K562 (cell line): ENCODE measurements around the gene NIPBL. TPM values are rescaled to one million over a fixed set of nuclear protein-coding genes. Genes with fewer than 3 reads are reported as not detected.

Experiments used
- ATAC-seq: fragments of 200-7000 bp; cut with Tn5 transposase; 3 replicates; pipeline ENCODE4 v1.9.1; 2020; ENCODE audit warnings: moderate library complexity
- BruUV-seq: library from RNA; stranded (reverse); fragments of 400-500 nt; replicated peaks from 2 replicates; lab custom pipeline; 2021; lab: Mats Ljungman, UMichigan
- CTCF ChIA-PET: fragments of 300-600 bp; formaldehyde crosslinking; extraction: SDS; loops from one replicate; lab custom pipeline; 2021; ENCODE audit warnings: low intra/inter-chr PET ratio; lab: Yijun Ruan, JAX
- POLR2A ChIA-PET: fragments of 300-600, 350-650 bp; sonication (Branson Sonifier 250); formaldehyde crosslinking; extraction: SDS; loops from one replicate; lab custom pipeline; 2021; ENCODE audit warnings: antibody characterized with exemption, inconsistent platforms; lab: Yijun Ruan, JAX
- DNase-seq, 4 experiments: peaks; one replicate each; pipeline versions ENCODE4 v3.0.0 to v3.0.0-alpha.2; 2011 to 2018; ENCODE audit warnings: low spot score in 3 of 4, mixed read lengths in 3 of 4; ENCODE audit errors: extremely low read depth in 1 of 4
- FAIRE-seq: peaks from 2 replicates; lab custom pipeline; 2011; peaks lifted over from hg19 to GRCh38; lab: Jason Lieb, UNC
- H2AFZ ChIP-seq: 2 replicates; pipeline ENCODE4 v1.6.0; 2011; ENCODE audit warnings: low read depth, low read length, control low read depth, inconsistent platforms
- H3K27ac ChIP-seq: fragments of 200-600 bp; 3 replicates; pipeline ENCODE4 v1.8.0; 2011; ENCODE audit warnings: low read depth, mild to moderate bottlenecking, control low read depth, inconsistent platforms, low read length, moderate library complexity, mixed read lengths; ENCODE audit errors: extremely low read depth
- H3K27me3 ChIP-seq, 2 experiments: fragments of 300-600 bp in 1 of 2; 2 replicates in 1 of 2; 3 replicates in 1 of 2; pipeline versions ENCODE4 v1.6.0 to v1.8.0; 2011; ENCODE audit warnings: inconsistent platforms in 2 of 2, low read length in 2 of 2, mild to moderate bottlenecking in 1 of 2, mixed read lengths in 1 of 2, moderate library complexity in 1 of 2; ENCODE audit not compliant: control insufficient read depth in 2 of 2, insufficient read depth in 2 of 2
- H3K36me3 ChIP-seq: fragments of 300-600 bp; 3 replicates; pipeline ENCODE4 v1.8.0; 2011; ENCODE audit warnings: mild to moderate bottlenecking, low read length, inconsistent platforms; ENCODE audit not compliant: control insufficient read depth, insufficient read depth
- H3K4me1 ChIP-seq, 2 experiments: fragments of 200-600 bp in 1 of 2; replicated peaks in 1 of 2; 2 replicates in 1 of 2; 3 replicates in 1 of 2; pipeline versions ENCODE4 v1.5.1 to v1.8.0; 2011; ENCODE audit warnings: inconsistent platforms in 2 of 2, low read length in 2 of 2, mild to moderate bottlenecking in 1 of 2, mixed read lengths in 1 of 2, moderate library complexity in 1 of 2; ENCODE audit not compliant: control insufficient read depth in 2 of 2, insufficient read depth in 2 of 2
- H3K4me2 ChIP-seq: 2 replicates; pipeline ENCODE4 v1.6.1; 2011; ENCODE audit warnings: low read length, control low read depth, inconsistent platforms, mixed read lengths; ENCODE audit not compliant: insufficient read depth
- H3K4me3 ChIP-seq: fragments of 200-600 bp; sonication (generic), shearing (Covaris generic); 2 replicates; pipeline ENCODE4 v1.5.1; 2016; ENCODE audit warnings: control low read depth, inconsistent platforms
- H3K79me2 ChIP-seq: fragments of 200-600 bp; 3 replicates; pipeline ENCODE4 v1.8.0; 2011; ENCODE audit warnings: low read length, inconsistent platforms; ENCODE audit not compliant: control insufficient read depth, insufficient read depth
- H3K9ac ChIP-seq, 2 experiments: 2 replicates each; pipeline versions ENCODE4 v1.6.0 to v1.6.1; 2011; ENCODE audit warnings: low read depth in 2 of 2, low read length in 2 of 2, control low read depth in 1 of 2, inconsistent platforms in 1 of 2, mild to moderate bottlenecking in 1 of 2, mixed read lengths in 1 of 2; ENCODE audit not compliant: insufficient read depth in 1 of 2
- H3K9me1 ChIP-seq: one replicate; pipeline ENCODE4 v1.6.0; 2011; ENCODE audit warnings: inconsistent platforms, mild to moderate bottlenecking, low read length, moderate library complexity; ENCODE audit not compliant: control insufficient read depth, insufficient read depth
- H3K9me3 ChIP-seq: replicated peaks from 2 replicates; pipeline ENCODE4 v1.5.1; 2011; ENCODE audit warnings: low read depth, low read length, inconsistent platforms; ENCODE audit not compliant: control insufficient read depth, insufficient read depth
- H4K20me1 ChIP-seq: replicated peaks from 2 replicates; pipeline ENCODE4 v1.6.1; 2011; ENCODE audit warnings: low read length, inconsistent platforms, mixed read lengths; ENCODE audit not compliant: control insufficient read depth, insufficient read depth
- BMI1 ChIP-seq: fragments of 150-350 bp; IDR thresholded peaks from 2 replicates; pipeline ENCODE4 v1.6.1; 2014; ENCODE audit warnings: low read length
- EP400 ChIP-seq: fragments of 450-650 bp; IDR thresholded peaks from 2 replicates; pipeline ENCODE4 v1.6.1; 2017; ENCODE audit warnings: antibody characterized with exemption, mild to moderate bottlenecking, moderate library complexity
- KAT7 ChIP-seq: sonication (generic); formaldehyde crosslinking; IDR thresholded peaks from 2 replicates; pipeline ENCODE4 v1.8.0; 2022; ENCODE audit warnings: missing genetic modification reagents, mild to moderate bottlenecking, borderline replicate concordance
- PHF20 ChIP-seq: fragments of 450-650 bp; IDR thresholded peaks from 2 replicates; pipeline ENCODE4 v1.6.1; 2018; ENCODE audit not compliant: partially characterized antibody
- POLR3A ChIP-seq: IDR thresholded peaks from 2 replicates; pipeline ENCODE4 v1.6.1; 2011; ENCODE audit warnings: borderline replicate concordance, mild to moderate bottlenecking, moderate library complexity; ENCODE audit not compliant: insufficient read length, insufficient read depth; ENCODE audit errors: extremely low read depth
- VEZF1 ChIP-seq: fragments of 200-800 bp; sonication (Bioruptor generic); IDR thresholded peaks from 2 replicates; pipeline ENCODE4 v1.6.1; 2017; ENCODE audit warnings: missing genetic modification characterization, missing compliant biosample characterization
- ZNF146 ChIP-seq: IDR thresholded peaks from one replicate; pipeline ENCODE4 v1.6.1; 2018; ENCODE audit warnings: missing compliant biosample characterization; ENCODE audit not compliant: unreplicated experiment
- ZNF263 ChIP-seq: sonication (generic); formaldehyde crosslinking; IDR thresholded peaks from 2 replicates; pipeline ENCODE4 v1.8.0; 2022; ENCODE audit warnings: mild to moderate bottlenecking, missing genetic modification reagents, borderline replicate concordance
- ZNF644 ChIP-seq: fragments of 200-800 bp; sonication (Bioruptor generic); IDR thresholded peaks from 2 replicates; pipeline ENCODE4 v1.6.1; 2016; ENCODE audit warnings: low read depth, missing genetic modification characterization, missing compliant biosample characterization
- ZNF75A ChIP-seq: fragments of 450-650 bp; formaldehyde crosslinking; IDR thresholded peaks from 2 replicates; pipeline ENCODE4 v1.4.0; 2020; ENCODE audit warnings: mild to moderate bottlenecking
- ZNF785 ChIP-seq: fragments of 250-450 bp; sonication (Bioruptor Pico); IDR thresholded peaks from 2 replicates; pipeline ENCODE4 v1.4.0; 2020; ENCODE audit warnings: mild to moderate bottlenecking
- WGBS: fragments of 100-300 bp; shearing (Covaris generic); methylation state at CpG from one replicate; pipeline ENCODE4 v1.1.6; 2016; ENCODE audit warnings: low coverage, mixed read lengths; ENCODE audit not compliant: insufficient coverage; ENCODE audit errors: missing lambda C conversion rate; 5-methylcytosine and 5-hydroxymethylcytosine counted together
- in situ Hi-C: fragments of 300-500 bp; cut with MboI; formaldehyde crosslinking; loops from 4 replicates; pipeline ENCODE4 v1.15.0; 2018; ENCODE audit warnings: inconsistent platforms, mixed read lengths
- intact Hi-C: fragments of 100-400 bp; cut with micrococcal nuclease; formaldehyde crosslinking; loops from 2 replicates; pipeline ENCODE4 v1.14.2; 2022
- polyA plus RNA-seq, 8 experiments: library from polyadenylated mRNA; depleted of rRNA in 4 of 8; stranded (reverse) in 5 of 8; unstranded in 3 of 8; fragments of >200 nt; fragmentation: Nextera tagmentation in 2 of 8; fragmentation: Illumina TruSeq in 1 of 8; extraction: Ambion mirVana in 2 of 8; extraction: Trizol in 1 of 8; gene quantifications; 2 replicates each; pipeline versions ENCODE4 v1.2.1 to v1.2.3, GENCODE V29; 2011 to 2014; ENCODE audit warnings: inconsistent platforms in 1 of 8, missing spikeins in 1 of 8
- total RNA-seq, 7 experiments: library from RNA; depleted of rRNA in 6 of 7; stranded (reverse); fragments of >200 nt in 6 of 7; fragmentation: Illumina TruSeq in 2 of 7; extraction: Trizol in 2 of 7; gene quantifications; 2 replicates each; pipeline versions ENCODE4 v1.2.1 to v1.2.3, GENCODE V29; 2011 to 2021; ENCODE audit warnings: low replicate concordance in 1 of 7

Gene NIPBL
- total and polyA plus RNA-seq, 9 of the 15 experiments (the other 6 are each of a cell fraction or from before 2014, with no cell fraction given), result 12.9 to 56.7 (median 38.9) TPM

GRCh38 chr5:36985387-36985786 is 108.8 kb downstream of the NIPBL start:
- H3K9me1 ChIP-seq, result no peaks in the 10 kb centered on the region
- DNase-seq (no peak), ATAC-seq (no peak), FAIRE-seq (no peak)
- no peak overlapping the region for H3K4me3 ChIP-seq
- no peak overlapping the region for H2AFZ ChIP-seq
- no peaks in the 10 kb centered on the region for H3K27me3 ChIP-seq
- in situ Hi-C loops (no loop called here), intact Hi-C loops (no loop called here)
- no peaks in the 10 kb centered on the region for H4K20me1 ChIP-seq
- ChIA-PET CTCF (no interaction called here), POLR2A (no interaction called here)
- no peaks in the 10 kb centered on the region for H3K4me1 ChIP-seq
- TF ChIP-seq EP400 (no peak), BMI1 (no peak), ZNF263 (CRISPR knock-in tag) (no peak), KAT7 (CRISPR knock-in tag) (no peak), ZNF644 (tag) (no peak)
- BruUV-seq, result no TSS peak
- no peak overlapping the region for H3K4me2 ChIP-seq
- H3K27ac ChIP-seq, result no peak overlapping the region
- no peaks in the 10 kb centered on the region for H3K9me3 ChIP-seq
- no peak overlapping the region for H3K9ac ChIP-seq
- H3K36me3 ChIP-seq, result peaks cover 15% of the 10 kb centered on the region; the same call in 2 of the 3 replicates
- peaks cover 42% of the 10 kb centered on the region for H3K79me2 ChIP-seq
- WGBS, result 88% methylated on average over 10 of the region's 10 CpGs

GRCh38 chr5:36988396-36988795 is 111.8 kb downstream of the NIPBL start:
- no peak for FAIRE-seq
- BruUV-seq, result no TSS peak

More at GRCh38 chr5:36988396-36988795, 111.8 kb downstream of the NIPBL start:
- ATAC-seq, result no peak
- intact Hi-C loops (no loop called here), in situ Hi-C loops (no loop called here)
- Histone ChIP-seq H3K27me3 (no peaks in the 10 kb centered on the region), H3K79me2 (peaks cover 28% of the 10 kb centered on the region), H3K4me1 (no peaks in the 10 kb centered on the region), H3K4me3 (no peak overlapping the region), H3K4me2 (no peak overlapping the region), H2AFZ (no peak overlapping the region), H4K20me1 (no peaks in the 10 kb centered on the region), H3K9me1 (no peaks in the 10 kb centered on the region), H3K36me3 (peaks cover 15% of the 10 kb centered on the region; the same call in 2 of the 3 replicates), H3K9me3 (no peaks in the 10 kb centered on the region), H3K9ac (no peak overlapping the region), H3K27ac (no peak overlapping the region)
- no peak for DNase-seq
- CTCF ChIA-PET, result no interaction called here
- WGBS, result 95% methylated on average over 1 of the region's 1 CpG
- TF ChIP-seq ZNF146 (CRISPR knock-in tag) (no peak), VEZF1 (CRISPR knock-in tag) (no peak), ZNF75A (CRISPR knock-in tag) (no peak), ZNF785 (no peak), POLR3A (no peak), PHF20 (no peak)
- POLR2A ChIA-PET, result interaction anchor here (0.6 to 0.7 kb wide), 2 partner anchors 9 to 248 kb away, joined by 4 read pairs; no protein-coding TSS in a partner anchor
